ENCODE measurements around the gene CTBP1. TPM values are rescaled to one million over a fixed set of nuclear protein-coding genes. Genes with fewer than 3 reads are reported as not detected.
A peak's percentile ranks its signal among the peaks of the same experiment; 100 is the strongest.

CTBP1 gene
- total and polyA plus RNA-seq, 9 of the 15 experiments (the other 6 are each of a cell fraction or from before 2014, with no cell fraction given) = 14.5 to 162 (median 68.2) TPM

- no peak for TF ChIP-seq RAD21 (CRISPR knock-in tag; conservative IDR thresholded peaks at IDR 0.05 in 1 of 2, IDR thresholded peaks at IDR 0.05 in 1 of 2)
- TF ChIP-seq ZFP1 (CRISPR knock-in tag; IDR thresholded peaks at IDR 0.05) = no peak
- TF ChIP-seq FOXK1 (CRISPR knock-in tag; IDR thresholded peaks at IDR 0.05; ENCODE audit: borderline replicate concordance) = no peak
- TF ChIP-seq MTA1 (IDR thresholded peaks at IDR 0.05; ENCODE audit: borderline replicate concordance) = no peak
- TF ChIP-seq MAZ (CRISPR knock-in tag; conservative IDR thresholded peaks at IDR 0.05 in 1 of 2, IDR thresholded peaks at IDR 0.05 in 1 of 2) = peak; percentile 74 to 87
- no peak for TF ChIP-seq CHD4 (IDR thresholded peaks at IDR 0.05; ENCODE audit: insufficient read depth, insufficient replicate concordance, low read depth, low read length, poor library complexity, severe bottlenecking)
- TF ChIP-seq FUS (optimal IDR thresholded peaks at IDR 0.05; ENCODE audit: low read depth, low read length) = peak; percentile 85
- TF ChIP-seq BCL6 (CRISPR knock-in tag; IDR thresholded peaks at IDR 0.05) = no peak
- no peak for TF ChIP-seq HNRNPUL1 (IDR thresholded peaks at IDR 0.05; ENCODE audit: low read length)
- peak; percentile 57; the same call in 1 of the 2 replicates for TF ChIP-seq KAT7 (CRISPR knock-in tag; IDR thresholded peaks at IDR 0.05; ENCODE audit: borderline replicate concordance)
- peak; percentile 94 for TF ChIP-seq POLR2A (conservative IDR thresholded peaks at IDR 0.05)
- peak; percentile 94 for TF ChIP-seq RBBP5 (IDR thresholded peaks at IDR 0.05; ENCODE audit: borderline replicate concordance, insufficient read depth, low read length, poor library complexity, severe bottlenecking)
- TF ChIP-seq UBTF (IDR thresholded peaks at IDR 0.05; ENCODE audit: borderline replicate concordance in 1 of 2, low read depth in 2 of 2, low read length in 2 of 2) = 0 out of 4 replicates have a peak, but pooled peaks of 1 of the 2 experiments have one; percentile 43
- 0 out of 2 replicates have a peak, but pooled peaks have one; percentile 18 for TF ChIP-seq MYNN (IDR thresholded peaks at IDR 0.05)
- no peak for TF ChIP-seq MYNN (CRISPR knock-in tag; IDR thresholded peaks at IDR 0.05)
- no peak for TF ChIP-seq EWSR1 (IDR thresholded peaks at IDR 0.05; ENCODE audit: borderline replicate concordance, low read depth, partially characterized antibody)
- TF ChIP-seq ZNF583 (CRISPR knock-in tag; IDR thresholded peaks at IDR 0.05) = peak; percentile 44; the same call in 1 of the 2 replicates
- no peak for TF ChIP-seq BCLAF1 (IDR thresholded peaks at IDR 0.05; ENCODE audit: borderline replicate concordance in 1 of 2, control insufficient read depth in 1 of 2, low read depth in 2 of 2, low read length in 1 of 2)
- TF ChIP-seq MTA3 (IDR thresholded peaks at IDR 0.05; ENCODE audit: borderline replicate concordance) = peak; percentile 71; the same call in 1 of the 2 replicates
- TF ChIP-seq JUNB (CRISPR knock-in tag; conservative IDR thresholded peaks at IDR 0.05) = no peak
- peak; percentile 44 for TF ChIP-seq TAF9B (IDR thresholded peaks at IDR 0.05; ENCODE audit: partially characterized antibody)
These were observed 40.6 kb upstream of the CTBP1 start, which contains the start of gene MAEA (continued) for GRCh38 chr4:1289207-1290164.

Measured in K562 (cell line).